GM18868 (cell line): ENCODE measurements around the gene BTG2.
"Not testable (repeated sequence)": the region's sequence is repeated elsewhere in the genome, so short reads cannot be mapped to it uniquely, and the experiment has no call there.

Experiments
- ATAC-seq: cut with Tn5 transposase; IDR thresholded peaks from one replicate; pipeline ENCODE4 v1.9.1; 2021; ENCODE audit warnings: mild to moderate bottlenecking, moderate library complexity; ENCODE audit not compliant: unreplicated experiment

Gene BTG2, protein sequence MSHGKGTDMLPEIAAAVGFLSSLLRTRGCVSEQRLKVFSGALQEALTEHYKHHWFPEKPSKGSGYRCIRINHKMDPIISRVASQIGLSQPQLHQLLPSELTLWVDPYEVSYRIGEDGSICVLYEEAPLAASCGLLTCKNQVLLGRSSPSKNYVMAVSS

DNA sequence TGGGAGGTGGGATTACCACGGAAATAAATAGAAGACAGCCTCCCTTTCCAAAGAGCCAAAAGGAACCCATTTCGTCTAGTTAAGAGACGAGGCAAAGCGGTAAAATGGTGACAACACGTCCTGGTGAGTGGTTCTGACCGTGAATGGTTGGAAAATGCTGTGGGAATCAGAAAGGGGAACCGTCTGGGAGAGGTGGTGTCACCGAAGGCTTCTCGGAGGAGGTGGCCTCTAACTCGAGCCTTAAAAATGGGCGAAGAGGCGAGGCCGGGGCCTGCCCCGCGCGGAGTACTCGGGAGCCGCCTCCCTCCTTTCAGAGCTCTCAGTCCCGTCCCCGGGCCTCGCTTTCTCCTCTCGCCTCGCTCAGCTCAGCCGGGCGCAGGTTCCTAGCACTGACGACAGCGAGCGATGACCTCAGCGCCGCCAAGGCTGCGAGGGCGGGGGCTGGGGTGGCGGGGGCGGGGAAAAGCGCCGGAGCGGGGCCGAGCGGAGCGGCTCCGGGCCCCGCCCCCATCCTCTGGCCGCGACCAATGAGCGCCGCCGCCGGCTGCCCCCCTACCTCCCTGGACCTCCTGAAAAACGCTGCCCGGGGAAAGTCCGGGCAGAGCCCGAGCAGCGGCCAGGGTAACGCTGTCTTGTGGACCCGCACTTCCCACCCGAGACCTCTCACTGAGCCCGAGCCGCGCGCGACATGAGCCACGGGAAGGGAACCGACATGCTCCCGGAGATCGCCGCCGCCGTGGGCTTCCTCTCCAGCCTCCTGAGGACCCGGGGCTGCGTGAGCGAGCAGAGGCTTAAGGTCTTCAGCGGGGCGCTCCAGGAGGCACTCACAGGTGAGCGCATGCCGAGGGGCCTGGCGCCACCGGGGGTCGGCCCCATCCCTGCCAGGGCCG lies at the start of gene BTG2:
TSS of gene BTG2 (plus strand) at position 601 of the 890 bp plus-strand sequence. CDS start at position 689, 88 bp downstream.
- peak; percentile 74 for ATAC-seq

DNA sequence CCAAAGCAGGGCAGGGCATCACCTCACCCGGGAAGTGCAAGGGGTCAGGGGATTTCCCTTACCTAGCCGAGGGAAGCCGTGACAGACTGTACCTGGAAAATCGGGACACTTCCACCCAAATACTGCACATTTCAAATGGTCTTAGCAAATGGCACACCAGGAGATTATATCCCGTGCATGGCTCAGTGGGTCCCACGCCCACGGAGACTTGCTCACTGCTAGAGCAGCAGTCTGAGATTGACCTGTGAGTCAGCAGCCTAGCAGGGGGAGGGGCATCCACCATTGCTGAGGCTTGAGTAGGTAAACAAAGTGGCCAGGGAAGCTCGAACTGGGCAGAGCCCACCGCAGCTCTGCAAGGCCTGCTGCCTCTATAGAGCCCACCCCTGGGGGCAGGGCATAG lies 48.7 kb upstream of the BTG2 start:
- not testable (repeated sequence) for ATAC-seq

DNA sequence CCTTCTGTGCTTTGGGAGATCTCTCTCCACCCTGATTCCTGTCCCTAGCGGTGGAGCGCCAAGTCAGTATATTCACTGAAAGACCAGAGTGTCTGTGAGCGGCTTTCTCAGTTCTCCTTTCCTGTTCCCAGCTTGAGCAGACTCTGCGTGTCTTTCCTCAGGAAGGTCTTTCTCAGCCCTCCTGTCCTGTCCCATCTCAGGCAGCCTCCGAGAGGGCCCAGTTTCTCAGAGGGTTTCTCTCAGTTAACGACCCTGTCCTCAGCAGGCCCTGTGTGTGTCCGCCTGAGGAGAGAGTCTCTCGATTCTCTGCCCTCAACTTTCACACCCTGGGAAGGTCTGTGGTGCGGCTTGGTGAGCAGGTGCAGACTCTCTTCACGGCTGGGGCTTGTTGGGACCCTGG lies 41.8 kb upstream of the BTG2 start:
- ATAC-seq: no peak

DNA sequence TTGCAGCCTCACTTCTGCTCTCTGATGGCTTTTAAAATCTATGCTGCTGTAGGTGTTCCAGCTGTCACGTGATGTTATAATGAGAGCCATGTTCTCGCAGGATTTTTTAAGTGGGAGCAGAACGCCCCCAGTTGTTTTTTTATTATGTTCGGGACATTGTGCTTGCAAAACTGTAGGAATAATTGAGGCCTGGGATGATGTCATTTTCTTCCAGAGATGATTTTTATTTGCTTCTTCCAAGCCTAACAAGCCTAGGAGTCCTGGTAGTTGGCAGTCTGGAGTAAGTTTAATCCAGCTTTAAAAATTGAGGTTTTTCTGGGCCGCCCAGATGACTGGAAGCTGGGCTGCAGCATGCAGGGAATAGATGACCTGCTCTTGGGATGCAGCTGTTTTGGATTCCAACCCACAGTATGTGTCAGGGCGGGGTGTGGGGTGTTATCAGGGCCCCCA lies 41.2 kb upstream of the BTG2 start:
- no peak for ATAC-seq

DNA sequence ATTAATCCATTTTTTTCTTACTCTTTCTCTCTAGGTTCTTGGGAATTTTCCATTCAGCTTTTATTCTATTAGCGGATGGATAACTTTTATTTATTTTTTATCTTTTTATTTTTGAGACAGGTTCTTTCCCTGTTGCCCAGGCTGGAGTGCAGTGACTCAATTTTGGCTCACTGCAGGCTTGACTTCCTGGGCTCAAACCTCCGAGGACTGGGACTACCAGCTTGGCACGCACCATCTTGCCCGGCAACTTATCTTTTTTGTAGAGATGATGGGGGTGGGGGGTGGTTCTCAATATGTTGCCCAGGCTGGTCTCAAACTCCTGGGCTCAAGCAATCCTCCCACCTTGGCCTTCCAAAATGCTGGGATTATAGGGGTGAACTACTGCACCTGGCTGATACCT lies 39.8 kb upstream of the BTG2 start:
- ATAC-seq: no peak

DNA sequence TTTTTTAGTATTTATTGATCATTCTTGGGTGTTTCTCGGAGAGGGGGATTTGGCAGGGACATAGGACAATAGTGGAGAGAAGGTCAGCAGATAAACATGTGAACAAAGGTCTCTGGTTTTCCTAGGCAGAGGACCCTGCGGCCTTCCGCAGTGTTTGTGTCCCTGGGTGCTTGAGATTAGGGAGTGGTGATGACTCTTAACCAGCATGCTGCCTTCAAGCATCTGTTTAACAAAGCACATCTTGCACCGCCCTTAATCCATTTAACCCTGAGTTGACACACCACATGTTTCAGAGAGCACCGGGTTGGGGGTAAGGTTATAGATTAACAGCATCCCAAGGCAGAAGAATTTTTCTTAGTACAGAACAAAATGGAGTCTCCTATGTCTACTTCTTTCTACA lies 39.2 kb upstream of the BTG2 start:
- ATAC-seq: not testable (repeated sequence)

DNA sequence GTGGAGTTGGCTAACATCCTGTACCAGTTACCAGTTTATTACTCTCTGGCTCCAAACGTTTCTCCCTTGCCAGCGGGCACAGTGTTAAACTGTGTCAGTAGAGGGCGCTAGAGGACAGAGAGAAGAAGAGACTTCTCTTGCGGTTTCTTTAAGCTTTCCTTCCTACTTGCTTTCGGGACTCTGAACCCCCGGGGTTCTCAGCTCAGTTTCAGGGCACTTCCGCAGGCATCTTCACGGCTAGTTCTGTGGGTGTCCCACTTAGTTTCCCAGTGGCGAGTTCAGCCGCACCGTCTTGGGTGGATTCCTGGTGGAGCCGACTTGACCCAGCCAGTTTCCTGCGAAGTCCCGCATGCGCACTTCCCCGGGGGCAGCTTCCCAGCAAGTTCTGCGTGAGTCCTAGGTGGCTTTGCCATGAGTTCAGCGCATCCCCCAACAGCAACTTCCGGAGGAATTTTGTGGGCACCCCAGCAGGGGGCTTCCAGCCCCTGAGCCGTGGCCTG lies 37.9 kb upstream of the BTG2 start:
- ATAC-seq: no peak

DNA sequence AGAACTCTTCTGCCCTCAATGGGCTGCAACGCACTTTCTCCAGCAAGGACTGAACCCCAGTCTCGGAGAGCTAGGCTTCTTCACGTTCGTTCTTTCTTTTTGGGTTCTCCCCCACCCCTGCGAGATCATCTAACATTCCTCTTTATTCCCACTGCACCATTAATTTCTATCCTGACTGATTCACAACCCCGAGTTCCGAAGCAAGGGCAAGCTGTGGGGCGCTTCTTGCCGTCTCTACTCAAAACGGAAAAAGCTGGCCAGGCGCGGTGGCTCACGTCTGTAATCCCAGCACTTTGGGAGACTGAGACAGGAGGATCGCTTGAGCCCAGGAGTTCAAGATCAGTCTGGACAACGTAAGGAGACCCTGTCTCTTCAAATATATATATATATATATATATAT lies 37.4 kb upstream of the BTG2 start:
- no peak for ATAC-seq

DNA sequence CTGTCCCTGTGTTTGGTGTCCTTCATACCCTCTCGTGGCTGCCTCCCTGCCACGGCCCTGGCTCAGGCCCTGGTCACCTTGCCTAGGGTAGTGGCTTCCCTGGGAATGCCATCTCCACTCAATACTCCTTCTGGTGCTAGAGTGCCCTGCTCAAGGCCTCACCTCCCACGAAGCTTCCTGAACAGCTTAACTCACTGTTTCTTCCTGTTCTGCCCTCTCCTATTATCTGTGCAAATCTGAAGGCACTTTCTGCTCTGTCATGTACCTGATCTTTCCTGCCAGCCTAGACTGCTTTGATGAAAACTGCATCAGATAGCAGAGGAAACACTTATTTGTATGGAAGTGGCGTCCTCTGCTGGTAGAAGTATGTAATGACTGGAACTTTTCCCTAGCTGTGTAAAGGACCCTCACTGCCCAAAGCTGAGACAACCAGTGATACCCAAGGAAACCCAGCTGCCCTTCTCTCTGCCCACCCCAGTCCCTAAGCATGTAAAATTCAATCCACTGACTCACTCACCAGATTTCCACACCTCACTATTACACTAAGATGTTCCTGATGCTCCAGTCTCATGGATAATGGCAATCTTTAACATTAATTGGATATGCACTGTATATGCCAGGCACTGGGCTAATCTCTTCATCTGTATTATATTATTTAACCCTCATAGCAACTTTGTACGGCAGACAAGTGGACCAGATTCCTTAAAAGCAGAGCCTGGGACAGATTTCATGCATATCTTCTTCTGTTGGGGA lies 36.2 kb upstream of the BTG2 start:
- no peak for ATAC-seq

DNA sequence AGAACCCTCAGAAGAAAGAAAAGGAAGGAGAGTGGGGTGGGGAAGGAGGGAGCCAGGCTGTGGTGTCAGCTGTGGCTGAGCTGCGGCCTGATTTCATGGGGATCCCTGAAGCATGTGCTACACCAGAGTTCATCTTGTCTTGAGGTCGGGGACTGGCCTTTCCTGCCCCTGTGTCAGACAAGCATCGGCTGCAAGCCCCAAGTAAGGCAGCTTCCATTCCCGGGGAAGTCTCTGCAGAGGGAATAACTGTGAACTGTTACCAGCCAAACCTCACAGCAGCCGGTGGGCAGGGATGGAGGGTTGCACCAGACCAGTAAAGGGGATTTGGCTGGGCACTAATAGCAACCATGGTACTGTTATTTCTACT lies 35.7 kb upstream of the BTG2 start:
- ATAC-seq: no peak

DNA sequence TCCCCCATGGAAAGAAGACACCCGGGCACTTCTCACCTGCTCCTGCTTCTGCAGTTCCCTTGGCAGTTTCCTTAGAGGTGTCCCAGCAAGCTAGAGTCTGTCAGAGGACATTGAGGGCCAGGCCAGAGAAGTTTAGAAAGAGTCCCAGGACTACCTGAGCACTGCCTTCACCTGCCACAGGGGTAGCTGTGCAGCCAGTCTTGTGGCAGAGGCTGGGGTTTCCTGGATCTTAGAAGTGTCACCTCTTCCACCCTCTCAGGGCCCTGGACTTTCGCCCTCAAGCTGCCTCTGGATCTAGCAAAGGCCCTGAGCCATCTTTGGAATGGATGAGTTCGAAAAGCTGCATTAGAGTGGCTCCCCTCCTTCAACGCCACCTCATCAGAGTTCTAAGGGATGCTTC lies 34.9 kb upstream of the BTG2 start:
- no peak for ATAC-seq

DNA sequence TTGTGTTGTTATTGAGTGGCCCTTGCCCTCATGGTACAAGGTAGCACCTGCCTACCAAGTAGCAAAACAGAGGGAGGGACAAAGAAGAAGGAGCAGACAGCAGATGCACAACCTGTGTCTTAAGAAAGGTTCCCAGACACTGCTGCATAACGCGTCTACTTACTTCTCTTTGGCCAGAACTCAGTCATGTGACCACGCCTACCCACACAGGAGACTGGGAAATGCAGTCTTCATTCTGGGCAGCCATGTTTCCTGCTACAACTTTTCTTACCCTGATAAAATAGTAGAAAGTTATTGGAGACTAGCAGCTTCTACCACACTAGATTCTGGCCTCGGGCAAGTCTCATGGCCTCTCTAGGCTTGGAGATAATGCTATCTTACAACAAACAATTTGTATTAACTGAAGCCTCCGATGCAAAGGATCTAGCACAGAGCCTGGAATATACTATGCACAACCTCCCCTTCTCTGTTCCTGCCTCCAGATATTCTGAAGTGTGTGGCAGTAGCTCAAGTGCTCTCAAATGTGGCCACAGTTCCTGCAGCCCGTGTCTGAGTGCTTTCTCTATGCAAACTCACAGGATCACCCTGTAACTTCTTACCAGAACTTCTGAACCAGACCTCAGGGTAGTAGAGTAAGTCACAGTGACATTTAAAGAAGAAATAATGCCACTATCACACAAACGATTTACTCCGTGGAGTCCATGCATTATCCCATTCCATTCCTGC lies 34.1 kb upstream of the BTG2 start:
- peak; percentile 35 for ATAC-seq

DNA sequence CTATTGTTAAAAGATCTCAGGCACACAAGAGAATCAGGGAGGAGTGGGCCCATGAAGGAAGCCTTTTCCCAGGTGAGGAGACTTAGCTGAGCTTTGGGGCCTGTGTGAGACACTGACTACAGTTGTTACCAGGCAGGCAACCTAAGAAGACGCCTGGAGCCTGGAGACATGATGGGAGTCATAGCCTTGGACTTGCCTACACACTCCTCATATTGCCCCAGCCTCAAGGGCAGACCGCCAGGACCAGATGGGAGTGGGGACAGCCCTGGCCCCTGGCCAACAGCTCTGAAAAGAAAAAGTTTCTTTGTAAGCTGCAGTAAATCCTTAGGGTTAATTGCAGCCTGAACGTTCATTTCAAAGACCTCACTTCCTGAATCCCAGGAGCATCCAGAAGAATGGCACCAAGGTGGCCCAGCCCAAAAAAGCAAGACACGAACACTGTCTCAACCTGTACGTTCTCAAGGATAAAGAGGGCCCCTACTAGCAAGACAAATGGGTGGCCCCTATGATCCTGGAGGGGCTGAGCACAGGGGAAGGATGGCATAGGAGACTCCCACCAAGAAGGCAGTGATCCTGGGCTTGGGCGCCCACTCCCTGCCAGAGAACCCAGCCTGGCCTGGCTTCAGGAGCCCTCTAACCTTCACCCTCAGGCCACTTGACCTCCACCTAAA lies 33.2 kb upstream of the BTG2 start:
- ATAC-seq: no peak

DNA sequence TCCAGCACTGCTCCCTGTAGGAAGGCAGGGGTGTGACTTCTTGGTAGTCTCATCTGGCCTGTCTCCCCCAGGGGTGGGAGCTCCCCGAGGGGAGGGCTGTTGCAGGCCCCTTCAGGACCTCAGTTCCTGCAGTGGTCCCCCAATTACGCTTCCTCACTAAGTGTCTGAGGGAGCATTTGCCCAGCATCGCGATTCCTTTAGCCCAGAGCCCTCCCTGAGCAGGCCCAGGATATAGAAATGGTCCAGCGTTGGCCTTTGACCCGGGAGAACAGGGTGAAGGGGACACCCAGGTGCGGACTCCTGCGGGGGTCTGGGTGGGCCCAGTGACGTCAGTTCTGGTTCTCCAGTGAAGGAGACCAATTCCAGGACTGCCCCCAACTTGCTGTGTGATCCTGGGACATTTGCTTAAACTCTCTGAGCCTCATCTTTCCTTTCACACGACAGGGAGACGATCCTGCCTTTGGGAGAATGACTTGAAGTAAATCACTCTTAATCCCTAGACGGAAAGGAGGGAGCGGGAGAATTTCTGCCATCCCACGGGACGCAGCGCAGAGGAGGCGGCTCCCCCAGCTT lies 32.6 kb upstream of the BTG2 start:
- no peak for ATAC-seq

DNA sequence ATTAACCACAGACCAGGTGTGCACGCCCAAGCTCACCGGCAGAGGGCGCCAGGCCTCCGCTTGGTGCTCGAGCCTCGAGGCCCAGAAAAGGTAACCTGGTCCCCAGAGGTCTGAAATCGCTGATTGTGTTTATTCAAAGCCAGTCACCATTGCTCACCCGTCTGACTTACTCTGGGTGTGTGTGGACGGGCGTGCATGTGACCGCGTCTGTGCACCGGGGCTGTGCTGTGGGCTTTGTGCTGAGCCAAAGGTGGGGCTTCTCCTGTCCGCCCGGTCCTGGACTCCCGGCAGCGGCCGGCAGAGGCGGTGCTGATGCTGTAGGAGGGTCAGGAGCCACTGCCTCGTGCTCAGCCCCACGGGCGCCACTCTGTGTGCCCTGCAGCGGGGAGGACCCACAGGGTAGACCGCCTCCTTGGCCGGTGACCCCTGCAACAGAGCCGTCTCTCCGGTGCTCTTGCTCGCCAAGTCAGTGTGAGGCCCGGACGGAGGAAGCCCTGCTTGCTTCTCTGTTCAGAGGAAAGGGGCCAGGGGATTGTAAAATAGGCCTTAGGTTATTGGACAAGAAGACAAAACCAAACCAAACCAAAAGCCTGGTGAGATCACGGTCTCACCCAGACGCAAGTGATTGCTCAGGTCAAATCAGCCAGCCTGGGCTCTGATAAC lies 32.0 kb upstream of the BTG2 start:
- peak; percentile 43 for ATAC-seq

DNA sequence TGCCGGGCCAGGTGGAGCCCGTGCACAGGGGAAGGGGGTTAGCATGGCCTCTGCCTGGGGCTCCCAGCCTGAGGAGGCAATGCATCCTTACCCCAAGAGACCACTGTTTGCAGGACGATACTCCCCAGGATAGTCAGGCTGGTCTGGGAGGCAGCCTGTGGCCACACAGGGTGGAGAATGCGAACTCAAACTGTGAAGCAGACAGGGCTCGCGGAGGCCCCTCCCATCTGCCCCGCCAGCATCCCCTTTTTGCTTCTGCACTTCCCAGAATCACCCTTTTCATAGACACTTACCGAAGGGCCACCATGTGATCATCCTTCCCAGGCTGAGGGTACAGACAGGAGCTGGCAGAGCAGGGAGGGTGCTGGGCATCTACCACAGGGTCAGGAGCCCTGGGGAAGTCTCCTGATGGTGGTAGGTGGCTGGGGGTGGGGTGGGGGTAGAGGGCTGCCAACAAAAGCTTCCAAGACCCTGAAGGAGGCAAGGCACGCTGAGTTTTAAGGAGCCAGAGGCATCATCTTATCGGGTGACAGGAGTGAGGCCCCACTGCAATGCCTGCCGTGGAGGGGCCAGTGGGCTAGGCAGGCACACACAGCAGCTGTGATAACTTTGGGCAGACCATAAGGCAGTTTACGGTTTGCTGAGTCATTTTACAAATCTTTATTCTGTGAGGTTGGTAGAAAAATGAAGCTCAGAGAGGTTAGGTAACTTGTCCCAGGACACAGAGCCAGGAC lies 31.3 kb upstream of the BTG2 start:
- no peak for ATAC-seq

DNA sequence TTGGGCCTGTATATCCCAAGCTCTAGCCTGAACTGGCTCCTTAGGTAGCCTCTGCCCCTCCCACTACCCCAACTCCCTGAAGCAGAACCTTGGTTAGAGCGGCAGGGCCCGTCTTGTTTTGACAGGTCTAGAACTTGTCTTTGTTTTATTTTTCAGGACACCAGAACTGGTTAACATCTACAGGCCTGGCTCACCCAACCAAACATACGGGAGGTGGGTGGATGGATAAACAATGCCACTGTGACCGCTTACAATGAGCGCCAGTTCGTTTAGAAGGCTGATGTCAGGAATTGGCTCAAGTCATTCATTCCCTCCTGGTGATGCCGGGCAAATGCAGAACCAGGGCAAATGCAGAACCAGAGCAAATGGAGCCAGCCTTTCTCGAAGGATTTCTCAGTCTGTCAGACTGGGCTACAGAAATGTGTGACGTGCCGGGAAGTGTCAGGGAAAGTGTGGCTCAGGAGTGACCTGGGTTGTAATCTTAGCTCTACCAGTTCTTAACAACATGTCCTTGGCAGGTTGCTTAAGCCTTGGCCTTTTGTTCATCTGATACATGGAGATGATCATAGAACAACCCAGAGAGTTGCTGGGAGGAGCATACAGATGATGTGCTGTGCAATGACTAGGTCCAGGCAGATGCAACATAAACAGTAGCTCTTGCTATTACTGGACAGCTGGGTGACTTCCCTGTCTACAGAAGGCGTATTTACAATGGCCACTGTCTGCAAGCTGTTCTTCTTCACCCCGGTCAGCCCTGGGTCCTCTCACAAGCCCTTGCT lies 30.5 kb upstream of the BTG2 start:
- ATAC-seq: no peak

DNA sequence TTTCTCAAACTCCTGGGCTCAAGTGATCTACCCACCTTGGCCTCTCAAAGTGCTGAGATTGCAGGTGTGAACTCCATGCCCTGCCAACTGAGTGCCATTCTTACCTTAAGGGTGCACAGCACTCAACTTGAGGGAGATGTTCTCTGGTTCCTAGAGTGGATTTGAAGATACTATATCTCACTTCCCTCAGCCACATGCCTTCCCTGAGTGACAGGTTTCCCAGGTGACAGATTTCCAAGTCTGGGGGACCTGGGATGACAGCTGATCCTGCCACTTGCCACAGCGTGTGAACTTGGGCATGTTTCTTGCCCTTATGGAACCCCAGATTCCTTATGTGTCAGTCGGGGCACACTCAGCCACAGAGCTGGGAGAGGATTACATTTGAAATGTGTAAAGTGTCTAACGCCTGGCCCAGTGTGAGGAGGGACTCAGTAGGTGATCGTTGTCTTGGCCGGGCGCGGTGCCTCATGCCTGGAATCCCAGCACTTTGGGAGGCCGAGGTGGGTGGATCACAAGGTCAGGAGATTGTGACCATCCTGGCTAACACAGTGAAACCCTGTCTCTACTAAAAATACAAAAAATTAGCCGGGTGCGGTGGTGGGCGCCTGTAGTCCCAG lies 29.6 kb upstream of the BTG2 start:
- ATAC-seq: no peak
